ENCODE measurements around the gene DNAH8.

DNA sequence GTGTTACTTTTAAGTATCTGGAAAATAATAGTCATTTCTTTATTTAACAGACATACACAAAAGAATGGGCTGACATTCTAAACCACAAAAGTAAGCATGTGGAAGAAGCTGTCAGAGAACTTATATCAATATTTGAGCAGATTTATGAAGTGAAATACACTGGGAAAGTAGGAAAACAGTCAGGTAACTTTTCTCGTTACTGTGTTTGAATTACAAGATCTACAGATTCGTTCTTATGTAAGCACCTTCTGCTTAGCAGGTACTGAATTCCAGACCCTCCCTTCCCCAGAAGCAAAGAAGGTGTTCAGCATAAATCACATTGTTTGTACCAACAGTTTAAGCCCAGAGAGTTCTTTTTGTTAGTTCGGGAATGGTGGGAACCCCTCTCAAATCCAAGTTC lies 88.0 kb downstream of the DNAH8 start:
- TF ChIP-seq, protein P1, sequence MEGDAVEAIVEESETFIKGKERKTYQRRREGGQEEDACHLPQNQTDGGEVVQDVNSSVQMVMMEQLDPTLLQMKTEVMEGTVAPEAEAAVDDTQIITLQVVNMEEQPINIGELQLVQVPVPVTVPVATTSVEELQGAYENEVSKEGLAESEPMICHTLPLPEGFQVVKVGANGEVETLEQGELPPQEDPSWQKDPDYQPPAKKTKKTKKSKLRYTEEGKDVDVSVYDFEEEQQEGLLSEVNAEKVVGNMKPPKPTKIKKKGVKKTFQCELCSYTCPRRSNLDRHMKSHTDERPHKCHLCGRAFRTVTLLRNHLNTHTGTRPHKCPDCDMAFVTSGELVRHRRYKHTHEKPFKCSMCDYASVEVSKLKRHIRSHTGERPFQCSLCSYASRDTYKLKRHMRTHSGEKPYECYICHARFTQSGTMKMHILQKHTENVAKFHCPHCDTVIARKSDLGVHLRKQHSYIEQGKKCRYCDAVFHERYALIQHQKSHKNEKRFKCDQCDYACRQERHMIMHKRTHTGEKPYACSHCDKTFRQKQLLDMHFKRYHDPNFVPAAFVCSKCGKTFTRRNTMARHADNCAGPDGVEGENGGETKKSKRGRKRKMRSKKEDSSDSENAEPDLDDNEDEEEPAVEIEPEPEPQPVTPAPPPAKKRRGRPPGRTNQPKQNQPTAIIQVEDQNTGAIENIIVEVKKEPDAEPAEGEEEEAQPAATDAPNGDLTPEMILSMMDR (IDR thresholded peaks at IDR 0.05; ENCODE audit: low read depth, low read length) = no peak
- no peak for TF ChIP-seq EZH2phosphoT487 (IDR thresholded peaks at IDR 0.05; ENCODE audit: low read depth)

All from OCI-LY3 (cell line).